ENCODE data around the gene ACTG1.

Gene ACTG1

GRCh38 chr17:81512562-81513371 lies at the start of gene ACTG1:
TSS of gene ACTG1 (minus strand) at chr17:81512799. CDS start at chr17:81512354, 445 bp downstream.
- FAIRE-seq: no peak

- no peak for FAIRE-seq
Measured at GRCh38 chr17:81561494-81561885, 48.9 kb upstream of the ACTG1 start.

- no peak for FAIRE-seq
Measured at GRCh38 chr17:81558941-81559806, 46.6 kb upstream of the ACTG1 start.

- FAIRE-seq: no peak
Measured at GRCh38 chr17:81558115-81558468, 45.5 kb upstream of the ACTG1 start.

GRCh38 chr17:81557276-81558114 lies 44.9 kb upstream of the ACTG1 start:
- no peak for FAIRE-seq

GRCh38 chr17:81556863-81557262 lies 44.3 kb upstream of the ACTG1 start:
- no peak for FAIRE-seq

GRCh38 chr17:81556175-81556691 lies 43.6 kb upstream of the ACTG1 start:
- FAIRE-seq: no peak

- FAIRE-seq: peak; percentile 42
Measured at GRCh38 chr17:81553616-81554181, 41.1 kb upstream of the ACTG1 start.

- FAIRE-seq: peak; percentile 88
Measured at GRCh38 chr17:81553018-81553615, 40.5 kb upstream of the ACTG1 start.

- no peak for FAIRE-seq
Measured at GRCh38 chr17:81552244-81553017, 39.8 kb upstream of the ACTG1 start, which contains the start of gene FAAP100. TSS of gene FAAP100 (minus strand) at chr17:81552353. CDS start at chr17:81552330, 23 bp downstream.

GRCh38 chr17:81551458-81552243 lies 39.1 kb upstream of the ACTG1 start:
- FAIRE-seq: no peak

GRCh38 chr17:81550830-81551457 lies 38.3 kb upstream of the ACTG1 start:
- no peak for FAIRE-seq

- FAIRE-seq: no peak
Measured at GRCh38 chr17:81550285-81550684, 37.7 kb upstream of the ACTG1 start.

- FAIRE-seq: no peak
Measured at GRCh38 chr17:81549826-81550225, 37.2 kb upstream of the ACTG1 start.

- FAIRE-seq: no peak
Measured at GRCh38 chr17:81549031-81549557, 36.5 kb upstream of the ACTG1 start.

- FAIRE-seq: no peak
Measured at GRCh38 chr17:81547614-81547982, 35.0 kb upstream of the ACTG1 start.

GRCh38 chr17:81546906-81547613 lies 34.5 kb upstream of the ACTG1 start:
- no peak for FAIRE-seq

- no peak for FAIRE-seq
Measured at GRCh38 chr17:81545160-81545949, 32.8 kb upstream of the ACTG1 start.
